Heart left ventricle (tissue), 13 donors: Measurements from ENCODE around the gene PLCB1.

Source experiments
- POLR2A ChIP-seq, 2 donors: fragments of 450-650 bp; IDR thresholded peaks; one replicate each; pipeline ENCODE4 v1.6.1; 2017; ENCODE audit warnings: antibody characterized with exemption in 2 of 2, mild to moderate bottlenecking in 2 of 2, moderate library complexity in 2 of 2
- TF ChIP-seq, protein P1 (sequence below), 12 donors: fragments of 200-600 bp; sonication (generic) in 4 of 12; IDR thresholded peaks; one replicate each; pipeline versions ENCODE4 v1.5.0 to v1.8.0; 2018 to 2022; ENCODE audit warnings: antibody characterized with exemption in 12 of 12, mild to moderate bottlenecking in 5 of 12
- donor health status: ischemic (EF 13 %, LVEDD 7.1; RV severe dilation, severe dysfunction).
- donor health status: DM: no; HTN: yes; CAD: no.
- donor health status: DM: no; HTN: no; CAD: no.
- donor health status: ischemic (EF 25% LVEDD 6.9; RV normal size, moderate dysfunction).
- donor health status: ischemic (EF 25% LVEDD 5.7; RV mildly dilated, moderate dysfunction).
- donor health status: ischemic (EF 35%, LVEDD 5.7; RV mildly dilated, moderate dysfunction).
- donor health status: nonischemic (EF 11% LVEDD 7.7; RV severe dilation, severe dysfunction).
- donor health status: DM: yes; HTN: yes; CAD: no.
- donor health status: PGD.
- donor health status: ischemic (EF 29% LVEDD 5.4; RV normal size, mild dysfunction).
- donor health status: nonischemic (EF 23%, LVEDD 6.1; RV moderate dilation, normal function).

DNA sequence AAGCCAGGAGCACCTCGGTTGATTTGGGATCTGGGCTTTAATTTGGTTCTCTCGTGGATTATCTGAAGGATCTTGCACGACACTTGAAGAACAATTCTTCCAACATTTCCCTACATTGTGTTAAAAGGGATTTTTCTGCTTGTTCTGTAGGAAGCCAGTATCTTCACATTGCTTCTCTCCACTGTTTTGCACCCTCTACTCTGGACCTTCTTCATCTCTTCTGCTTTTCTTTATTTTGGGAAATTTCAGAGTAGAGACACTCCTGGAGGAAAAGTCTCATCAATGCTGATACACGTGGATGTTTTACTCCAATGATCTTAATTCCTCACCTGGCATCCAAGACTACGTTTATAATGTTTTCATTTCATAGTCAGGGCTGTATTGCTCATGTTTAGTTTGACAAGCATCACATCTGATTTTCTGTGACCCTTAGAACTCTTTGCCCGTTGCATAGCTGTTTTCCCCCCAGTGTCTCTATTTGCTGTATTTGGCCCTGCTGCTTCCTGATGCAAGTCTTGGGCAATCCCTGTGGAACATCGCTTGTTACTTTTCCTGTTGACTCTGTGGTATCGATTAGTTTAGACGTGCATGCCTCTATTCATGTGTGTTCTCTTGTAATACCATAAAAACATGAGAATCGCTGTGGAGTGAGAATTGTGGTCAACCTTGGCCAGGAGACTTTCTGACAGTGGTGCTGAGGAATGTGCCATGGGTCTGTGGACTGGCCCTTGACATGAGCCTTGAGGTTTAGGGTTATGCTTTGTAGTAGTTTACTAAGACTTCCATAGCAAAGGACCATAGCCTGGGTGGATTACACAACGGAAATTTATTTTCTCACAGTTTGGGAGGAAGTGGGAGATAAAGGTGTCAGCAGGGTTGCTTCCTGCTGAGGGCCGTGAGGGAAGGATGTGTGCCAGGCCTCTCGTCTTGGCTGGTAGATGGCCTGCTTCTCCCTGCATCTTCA is 12.5 kb downstream of the PLCB1 start:
- TF ChIP-seq, protein P1, sequence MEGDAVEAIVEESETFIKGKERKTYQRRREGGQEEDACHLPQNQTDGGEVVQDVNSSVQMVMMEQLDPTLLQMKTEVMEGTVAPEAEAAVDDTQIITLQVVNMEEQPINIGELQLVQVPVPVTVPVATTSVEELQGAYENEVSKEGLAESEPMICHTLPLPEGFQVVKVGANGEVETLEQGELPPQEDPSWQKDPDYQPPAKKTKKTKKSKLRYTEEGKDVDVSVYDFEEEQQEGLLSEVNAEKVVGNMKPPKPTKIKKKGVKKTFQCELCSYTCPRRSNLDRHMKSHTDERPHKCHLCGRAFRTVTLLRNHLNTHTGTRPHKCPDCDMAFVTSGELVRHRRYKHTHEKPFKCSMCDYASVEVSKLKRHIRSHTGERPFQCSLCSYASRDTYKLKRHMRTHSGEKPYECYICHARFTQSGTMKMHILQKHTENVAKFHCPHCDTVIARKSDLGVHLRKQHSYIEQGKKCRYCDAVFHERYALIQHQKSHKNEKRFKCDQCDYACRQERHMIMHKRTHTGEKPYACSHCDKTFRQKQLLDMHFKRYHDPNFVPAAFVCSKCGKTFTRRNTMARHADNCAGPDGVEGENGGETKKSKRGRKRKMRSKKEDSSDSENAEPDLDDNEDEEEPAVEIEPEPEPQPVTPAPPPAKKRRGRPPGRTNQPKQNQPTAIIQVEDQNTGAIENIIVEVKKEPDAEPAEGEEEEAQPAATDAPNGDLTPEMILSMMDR (IDR thresholded peaks at IDR 0.05), result no peak
- TF ChIP-seq POLR2A (IDR thresholded peaks at IDR 0.05), result no peak
